K562 (cell line): ENCODE measurements around the gene FBXW11. TPM values are rescaled to one million over a fixed set of nuclear protein-coding genes. Genes with fewer than 3 reads are reported as not detected.

Experiments
- CEBPB ChIP-seq: fragments of 450-650 bp; IDR thresholded peaks from 2 replicates; pipeline ENCODE4 v1.6.1; 2016; ENCODE audit warnings: missing genetic modification characterization, missing compliant biosample characterization
- GABPA ChIP-seq: fragments of 200-800 bp; sonication (Bioruptor generic); conservative IDR thresholded peaks from 2 replicates; pipeline ENCODE4 v1.6.1; 2016; ENCODE audit warnings: low read depth, missing genetic modification characterization, missing compliant biosample characterization
- NFE2L1 ChIP-seq: fragments of 450-650 bp; IDR thresholded peaks from 2 replicates; pipeline ENCODE4 v1.6.1; 2016; ENCODE audit warnings: missing genetic modification characterization, low read depth, mild to moderate bottlenecking, missing compliant biosample characterization, moderate library complexity, borderline replicate concordance
- NR2F6 ChIP-seq: fragments of 450-650 bp; formaldehyde crosslinking; IDR thresholded peaks from 2 replicates; pipeline ENCODE4 v1.4.0; 2020; ENCODE audit warnings: mild to moderate bottlenecking
- PHF21A ChIP-seq: fragments of 450-650 bp; IDR thresholded peaks from 2 replicates; pipeline ENCODE4 v1.6.1; 2017; ENCODE audit warnings: low read depth, borderline replicate concordance
- SIN3A ChIP-seq, 2 experiments: fragments of 150-350 bp in 1 of 2; IDR thresholded peaks; 2 replicates each; pipeline ENCODE4 v1.6.1; 2011 to 2016; ENCODE audit warnings: borderline replicate concordance in 2 of 2, low read depth in 2 of 2, low read length in 2 of 2, mild to moderate bottlenecking in 2 of 2, moderate library complexity in 2 of 2; ENCODE audit not compliant: control insufficient read depth in 1 of 2
- SRSF1 ChIP-seq: fragments of 200-400 bp; formaldehyde crosslinking; IDR thresholded peaks from 2 replicates; pipeline ENCODE4 v1.6.1; 2017; ENCODE audit warnings: mild to moderate bottlenecking, low read depth, low read length, moderate library complexity
- YBX1 ChIP-seq: fragments of 450-650 bp; IDR thresholded peaks from 2 replicates; pipeline ENCODE4 v1.7.1; 2016; ENCODE audit warnings: mild to moderate bottlenecking
- ZNF140 ChIP-seq: fragments of 250-450 bp; sonication (Bioruptor Pico); IDR thresholded peaks from 2 replicates; pipeline ENCODE4 v1.8.0; 2021; ENCODE audit warnings: moderate library complexity, mild to moderate bottlenecking, inconsistent platforms
- polyA plus RNA-seq, 8 experiments: library from polyadenylated mRNA; depleted of rRNA in 4 of 8; stranded (reverse) in 5 of 8; unstranded in 3 of 8; fragments of >200 nt; fragmentation: Nextera tagmentation in 2 of 8; fragmentation: Illumina TruSeq in 1 of 8; extraction: Ambion mirVana in 2 of 8; extraction: Trizol in 1 of 8; gene quantifications; 2 replicates each; pipeline versions ENCODE4 v1.2.1 to v1.2.3, GENCODE V29; 2011 to 2014; ENCODE audit warnings: inconsistent platforms in 1 of 8, missing spikeins in 1 of 8
- total RNA-seq, 7 experiments: library from RNA; depleted of rRNA in 6 of 7; stranded (reverse); fragments of >200 nt in 6 of 7; fragmentation: Illumina TruSeq in 2 of 7; extraction: Trizol in 2 of 7; gene quantifications; 2 replicates each; pipeline versions ENCODE4 v1.2.1 to v1.2.3, GENCODE V29; 2011 to 2021; ENCODE audit warnings: low replicate concordance in 1 of 7
- TF ChIP-seq, protein P1 (sequence below): fragments of 450-650 bp; IDR thresholded peaks from 2 replicates; pipeline ENCODE4 v1.7.1; 2018; ENCODE audit warnings: mild to moderate bottlenecking, low read depth; ENCODE audit not compliant: partially characterized antibody
- TF ChIP-seq, protein P2 (sequence below): fragments of 250-450 bp; sonication (Bioruptor Pico); IDR thresholded peaks from 2 replicates; pipeline ENCODE4 v1.8.0; 2021; ENCODE audit warnings: moderate library complexity, mild to moderate bottlenecking, inconsistent platforms
- TF ChIP-seq, protein P3 (sequence below): fragments of 200-800 bp; sonication (Bioruptor generic); IDR thresholded peaks from 2 replicates; pipeline ENCODE4 v1.6.1; 2016; ENCODE audit warnings: missing genetic modification characterization, missing compliant biosample characterization
- TF ChIP-seq, protein P4 (sequence below): fragments of 250-450 bp; sonication (Bioruptor Pico); IDR thresholded peaks from 2 replicates; pipeline ENCODE4 v1.5.0; 2022; ENCODE audit warnings: mild to moderate bottlenecking

The FBXW11 gene
- total and polyA plus RNA-seq, 9 of the 15 experiments (the other 6 are each of a cell fraction or from before 2014, with no cell fraction given), result 3.0 to 28.6 (median 23.6) TPM

DNA sequence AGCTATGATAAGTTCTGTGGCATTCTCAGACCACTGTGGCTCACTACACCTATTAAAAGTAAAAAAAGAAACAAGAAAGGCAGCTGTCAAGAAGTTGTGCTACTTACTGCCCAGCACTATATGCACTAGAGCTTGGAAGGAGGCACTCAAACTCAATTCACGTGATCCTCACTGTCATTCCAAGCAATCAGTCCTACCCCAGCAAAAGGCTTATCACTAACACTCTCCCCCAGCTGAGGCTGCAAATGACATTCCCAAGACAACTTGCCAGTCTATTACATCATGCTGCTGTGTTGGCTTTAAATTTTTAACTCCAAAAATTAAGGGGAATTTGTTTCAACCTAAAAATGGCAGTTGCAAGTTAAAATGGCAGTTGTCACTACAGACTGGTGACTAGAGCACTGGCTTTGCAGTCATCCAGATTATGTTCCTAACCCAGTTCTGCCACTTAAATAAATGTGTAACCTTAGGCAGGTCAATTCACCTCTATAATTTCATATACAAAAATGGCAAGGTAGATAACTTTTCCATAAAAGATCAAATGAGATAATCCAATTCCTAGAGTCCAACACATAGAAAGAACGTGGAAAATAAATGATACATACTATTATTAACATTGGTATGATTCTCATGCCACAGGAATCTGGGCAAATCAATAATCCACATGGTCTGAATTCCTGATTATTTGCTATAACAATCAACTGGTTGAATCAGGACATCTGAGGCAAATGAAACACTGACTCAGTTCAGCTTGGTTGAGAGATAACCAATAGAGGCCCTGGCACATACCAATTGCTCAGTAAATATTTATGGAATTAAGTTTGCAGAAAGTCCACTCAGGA, 52.4 kb downstream of the FBXW11 start (continued):
- TF ChIP-seq, protein P1, sequence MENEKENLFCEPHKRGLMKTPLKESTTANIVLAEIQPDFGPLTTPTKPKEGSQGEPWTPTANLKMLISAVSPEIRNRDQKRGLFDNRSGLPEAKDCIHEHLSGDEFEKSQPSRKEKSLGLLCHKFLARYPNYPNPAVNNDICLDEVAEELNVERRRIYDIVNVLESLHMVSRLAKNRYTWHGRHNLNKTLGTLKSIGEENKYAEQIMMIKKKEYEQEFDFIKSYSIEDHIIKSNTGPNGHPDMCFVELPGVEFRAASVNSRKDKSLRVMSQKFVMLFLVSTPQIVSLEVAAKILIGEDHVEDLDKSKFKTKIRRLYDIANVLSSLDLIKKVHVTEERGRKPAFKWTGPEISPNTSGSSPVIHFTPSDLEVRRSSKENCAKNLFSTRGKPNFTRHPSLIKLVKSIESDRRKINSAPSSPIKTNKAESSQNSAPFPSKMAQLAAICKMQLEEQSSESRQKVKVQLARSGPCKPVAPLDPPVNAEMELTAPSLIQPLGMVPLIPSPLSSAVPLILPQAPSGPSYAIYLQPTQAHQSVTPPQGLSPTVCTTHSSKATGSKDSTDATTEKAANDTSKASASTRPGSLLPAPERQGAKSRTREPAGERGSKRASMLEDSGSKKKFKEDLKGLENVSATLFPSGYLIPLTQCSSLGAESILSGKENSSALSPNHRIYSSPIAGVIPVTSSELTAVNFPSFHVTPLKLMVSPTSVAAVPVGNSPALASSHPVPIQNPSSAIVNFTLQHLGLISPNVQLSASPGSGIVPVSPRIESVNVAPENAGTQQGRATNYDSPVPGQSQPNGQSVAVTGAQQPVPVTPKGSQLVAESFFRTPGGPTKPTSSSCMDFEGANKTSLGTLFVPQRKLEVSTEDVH, result peak; percentile 68
- no peak for TF ChIP-seq PHF21A
- TF ChIP-seq SRSF1, result no peak
- TF ChIP-seq, protein P2, sequence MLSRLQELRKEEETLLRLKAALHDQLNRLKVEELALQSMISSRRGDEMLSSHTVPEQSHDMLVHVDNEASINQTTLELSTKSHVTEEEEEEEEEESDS, result no peak
- TF ChIP-seq NFE2L1, result no peak
- no peak for TF ChIP-seq NR2F6 (CRISPR knock-in tag)
- no peak for TF ChIP-seq ZNF140
- TF ChIP-seq, protein P3, sequence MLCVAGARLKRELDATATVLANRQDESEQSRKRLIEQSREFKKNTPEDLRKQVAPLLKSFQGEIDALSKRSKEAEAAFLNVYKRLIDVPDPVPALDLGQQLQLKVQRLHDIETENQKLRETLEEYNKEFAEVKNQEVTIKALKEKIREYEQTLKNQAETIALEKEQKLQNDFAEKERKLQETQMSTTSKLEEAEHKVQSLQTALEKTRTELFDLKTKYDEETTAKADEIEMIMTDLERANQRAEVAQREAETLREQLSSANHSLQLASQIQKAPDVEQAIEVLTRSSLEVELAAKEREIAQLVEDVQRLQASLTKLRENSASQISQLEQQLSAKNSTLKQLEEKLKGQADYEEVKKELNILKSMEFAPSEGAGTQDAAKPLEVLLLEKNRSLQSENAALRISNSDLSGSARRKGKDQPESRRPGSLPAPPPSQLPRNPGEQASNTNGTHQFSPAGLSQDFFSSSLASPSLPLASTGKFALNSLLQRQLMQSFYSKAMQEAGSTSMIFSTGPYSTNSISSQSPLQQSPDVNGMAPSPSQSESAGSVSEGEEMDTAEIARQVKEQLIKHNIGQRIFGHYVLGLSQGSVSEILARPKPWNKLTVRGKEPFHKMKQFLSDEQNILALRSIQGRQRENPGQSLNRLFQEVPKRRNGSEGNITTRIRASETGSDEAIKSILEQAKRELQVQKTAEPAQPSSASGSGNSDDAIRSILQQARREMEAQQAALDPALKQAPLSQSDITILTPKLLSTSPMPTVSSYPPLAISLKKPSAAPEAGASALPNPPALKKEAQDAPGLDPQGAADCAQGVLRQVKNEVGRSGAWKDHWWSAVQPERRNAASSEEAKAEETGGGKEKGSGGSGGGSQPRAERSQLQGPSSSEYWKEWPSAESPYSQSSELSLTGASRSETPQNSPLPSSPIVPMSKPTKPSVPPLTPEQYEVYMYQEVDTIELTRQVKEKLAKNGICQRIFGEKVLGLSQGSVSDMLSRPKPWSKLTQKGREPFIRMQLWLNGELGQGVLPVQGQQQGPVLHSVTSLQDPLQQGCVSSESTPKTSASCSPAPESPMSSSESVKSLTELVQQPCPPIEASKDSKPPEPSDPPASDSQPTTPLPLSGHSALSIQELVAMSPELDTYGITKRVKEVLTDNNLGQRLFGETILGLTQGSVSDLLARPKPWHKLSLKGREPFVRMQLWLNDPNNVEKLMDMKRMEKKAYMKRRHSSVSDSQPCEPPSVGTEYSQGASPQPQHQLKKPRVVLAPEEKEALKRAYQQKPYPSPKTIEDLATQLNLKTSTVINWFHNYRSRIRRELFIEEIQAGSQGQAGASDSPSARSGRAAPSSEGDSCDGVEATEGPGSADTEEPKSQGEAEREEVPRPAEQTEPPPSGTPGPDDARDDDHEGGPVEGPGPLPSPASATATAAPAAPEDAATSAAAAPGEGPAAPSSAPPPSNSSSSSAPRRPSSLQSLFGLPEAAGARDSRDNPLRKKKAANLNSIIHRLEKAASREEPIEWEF (CRISPR knock-in tag), result no peak
- TF ChIP-seq YBX1, result no peak
- TF ChIP-seq, protein P4, sequence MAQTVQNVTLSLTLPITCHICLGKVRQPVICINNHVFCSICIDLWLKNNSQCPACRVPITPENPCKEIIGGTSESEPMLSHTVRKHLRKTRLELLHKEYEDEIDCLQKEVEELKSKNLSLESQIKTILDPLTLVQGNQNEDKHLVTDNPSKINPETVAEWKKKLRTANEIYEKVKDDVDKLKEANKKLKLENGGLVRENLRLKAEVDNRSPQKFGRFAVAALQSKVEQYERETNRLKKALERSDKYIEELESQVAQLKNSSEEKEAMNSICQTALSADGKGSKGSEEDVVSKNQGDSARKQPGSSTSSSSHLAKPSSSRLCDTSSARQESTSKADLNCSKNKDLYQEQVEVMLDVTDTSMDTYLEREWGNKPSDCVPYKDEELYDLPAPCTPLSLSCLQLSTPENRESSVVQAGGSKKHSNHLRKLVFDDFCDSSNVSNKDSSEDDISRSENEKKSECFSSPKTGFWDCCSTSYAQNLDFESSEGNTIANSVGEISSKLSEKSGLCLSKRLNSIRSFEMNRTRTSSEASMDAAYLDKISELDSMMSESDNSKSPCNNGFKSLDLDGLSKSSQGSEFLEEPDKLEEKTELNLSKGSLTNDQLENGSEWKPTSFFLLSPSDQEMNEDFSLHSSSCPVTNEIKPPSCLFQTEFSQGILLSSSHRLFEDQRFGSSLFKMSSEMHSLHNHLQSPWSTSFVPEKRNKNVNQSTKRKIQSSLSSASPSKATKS (CRISPR knock-in tag), result no peak
- peak; percentile 82 for TF ChIP-seq CEBPB
- TF ChIP-seq SIN3A (IDR thresholded peaks at IDR 0.05; ENCODE audit: borderline replicate concordance in 2 of 2, control insufficient read depth in 1 of 2, low read depth in 2 of 2, low read length in 2 of 2), result no peak
- peak; percentile 22; the same call in 1 of the 2 replicates for TF ChIP-seq GABPA (tag)
